BJ (cell line): Measurements from ENCODE around the gene NUP62. TPM values are rescaled to one million over a fixed set of nuclear protein-coding genes. Genes with fewer than 3 reads are reported as not detected.
"Not testable (repeated sequence)": the region's sequence is repeated elsewhere in the genome, so short reads cannot be mapped to it uniquely, and the experiment has no call there.

Experiments used
- CTCF ChIA-PET: fragments of 350-600 bp; formaldehyde crosslinking; extraction: SDS; loops from one replicate; lab custom pipeline; 2021; ENCODE audit warnings: antibody characterized with exemption, inconsistent platforms; lab: Yijun Ruan, JAX
- POLR2A ChIA-PET: fragments of 300-600 bp; sonication (Branson Sonifier 250); formaldehyde crosslinking; extraction: SDS; loops from one replicate; lab custom pipeline; 2021; ENCODE audit warnings: antibody characterized with exemption; lab: Charles Lee
- DNase-seq: peaks from one replicate; pipeline ENCODE4 v3.0.0-alpha.2; 2011; ENCODE audit warnings: low read depth
- H3K27me3 ChIP-seq: 2 replicates; pipeline ENCODE4 v1.6.0; 2011; ENCODE audit warnings: low read length; ENCODE audit not compliant: control insufficient read depth, insufficient read depth
- H3K36me3 ChIP-seq: 2 replicates; pipeline ENCODE4 v1.5.1; 2011; ENCODE audit warnings: low read length; ENCODE audit not compliant: control insufficient read depth, insufficient read depth
- H3K4me3 ChIP-seq: 2 replicates; pipeline ENCODE4 v1.5.1; 2011; ENCODE audit warnings: low read depth, mild to moderate bottlenecking, control low read depth, low read length
- polyA plus RNA-seq: library from polyadenylated mRNA; depleted of rRNA; stranded (reverse); fragments of >200 nt; gene quantifications from 2 replicates; pipeline ENCODE4 v1.2.3, GENCODE V29; 2011
- TF ChIP-seq, protein P1 (sequence below): IDR thresholded peaks from 2 replicates; pipeline ENCODE4 v1.5.1; 2011; ENCODE audit warnings: low read depth, mild to moderate bottlenecking, control low read depth, inconsistent platforms, low read length, moderate library complexity; ENCODE audit not compliant: insufficient read depth

Gene NUP62
- polyA plus RNA-seq, 1 experiment = 15.1 TPM

DNA sequence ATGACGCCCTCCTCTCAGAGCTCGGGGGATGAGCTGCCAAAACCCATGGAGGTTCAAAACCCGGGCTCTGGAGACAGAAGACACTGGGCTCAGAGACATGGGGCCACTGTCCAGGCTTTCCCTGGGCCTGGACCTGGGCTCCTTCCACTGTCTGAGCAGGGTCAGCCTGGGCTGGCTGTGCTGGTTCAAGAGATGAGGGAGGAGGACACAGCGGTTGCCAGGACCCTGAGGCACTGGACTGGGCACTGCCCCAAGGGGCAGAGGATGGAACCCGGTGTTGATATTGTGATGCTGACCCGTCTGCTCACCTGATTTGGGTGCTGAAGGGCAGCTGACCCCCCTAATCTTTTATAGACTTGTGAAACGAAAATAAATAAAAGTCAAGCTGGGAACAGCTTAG is 45.7 kb upstream of the NUP62 start:
- Histone ChIP-seq H3K27me3 (no peaks in the 10 kb centered on the region), H3K4me3 (no peak overlapping the region), H3K36me3 (peaks cover 11% of the 10 kb centered on the region)
- TF ChIP-seq, protein P1, sequence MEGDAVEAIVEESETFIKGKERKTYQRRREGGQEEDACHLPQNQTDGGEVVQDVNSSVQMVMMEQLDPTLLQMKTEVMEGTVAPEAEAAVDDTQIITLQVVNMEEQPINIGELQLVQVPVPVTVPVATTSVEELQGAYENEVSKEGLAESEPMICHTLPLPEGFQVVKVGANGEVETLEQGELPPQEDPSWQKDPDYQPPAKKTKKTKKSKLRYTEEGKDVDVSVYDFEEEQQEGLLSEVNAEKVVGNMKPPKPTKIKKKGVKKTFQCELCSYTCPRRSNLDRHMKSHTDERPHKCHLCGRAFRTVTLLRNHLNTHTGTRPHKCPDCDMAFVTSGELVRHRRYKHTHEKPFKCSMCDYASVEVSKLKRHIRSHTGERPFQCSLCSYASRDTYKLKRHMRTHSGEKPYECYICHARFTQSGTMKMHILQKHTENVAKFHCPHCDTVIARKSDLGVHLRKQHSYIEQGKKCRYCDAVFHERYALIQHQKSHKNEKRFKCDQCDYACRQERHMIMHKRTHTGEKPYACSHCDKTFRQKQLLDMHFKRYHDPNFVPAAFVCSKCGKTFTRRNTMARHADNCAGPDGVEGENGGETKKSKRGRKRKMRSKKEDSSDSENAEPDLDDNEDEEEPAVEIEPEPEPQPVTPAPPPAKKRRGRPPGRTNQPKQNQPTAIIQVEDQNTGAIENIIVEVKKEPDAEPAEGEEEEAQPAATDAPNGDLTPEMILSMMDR = no peak
- POLR2A ChIA-PET = no interaction called here
- CTCF ChIA-PET = interaction anchor here (2.5 kb wide), 1 partner anchor 9 kb away, joined by 12 read pairs; no protein-coding TSS in a partner anchor
- no peak for DNase-seq

DNA sequence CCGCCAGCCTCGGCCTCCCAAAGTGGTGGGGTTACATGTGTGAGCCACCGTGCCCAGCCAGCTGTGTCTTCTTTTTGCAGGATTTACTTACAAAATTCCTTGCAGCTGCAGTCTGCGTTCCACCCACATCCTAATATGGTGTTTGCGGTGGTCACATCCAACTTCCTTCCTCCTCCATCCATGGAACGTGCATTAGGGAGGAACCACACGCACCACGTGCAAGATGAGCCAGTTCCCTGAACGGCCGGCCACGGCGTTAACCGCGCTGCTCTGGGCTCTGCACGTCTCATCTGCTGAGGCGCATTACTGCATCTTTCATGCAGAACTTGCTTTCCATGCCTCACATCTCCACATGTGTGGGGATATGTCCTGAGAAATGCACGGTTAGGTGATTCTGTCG is 44.7 kb upstream of the NUP62 start:
- H3K27me3 ChIP-seq = no peaks in the 10 kb centered on the region
- peaks cover 10% of the 10 kb centered on the region for H3K36me3 ChIP-seq
- ChIA-PET CTCF (interaction anchor here (2.5 kb wide), 1 partner anchor 10 kb away, joined by 12 read pairs; no protein-coding TSS in a partner anchor), POLR2A (no interaction called here)
- TF ChIP-seq, protein P1 = no peak
- no peak for DNase-seq
- H3K4me3 ChIP-seq = no peak overlapping the region

DNA sequence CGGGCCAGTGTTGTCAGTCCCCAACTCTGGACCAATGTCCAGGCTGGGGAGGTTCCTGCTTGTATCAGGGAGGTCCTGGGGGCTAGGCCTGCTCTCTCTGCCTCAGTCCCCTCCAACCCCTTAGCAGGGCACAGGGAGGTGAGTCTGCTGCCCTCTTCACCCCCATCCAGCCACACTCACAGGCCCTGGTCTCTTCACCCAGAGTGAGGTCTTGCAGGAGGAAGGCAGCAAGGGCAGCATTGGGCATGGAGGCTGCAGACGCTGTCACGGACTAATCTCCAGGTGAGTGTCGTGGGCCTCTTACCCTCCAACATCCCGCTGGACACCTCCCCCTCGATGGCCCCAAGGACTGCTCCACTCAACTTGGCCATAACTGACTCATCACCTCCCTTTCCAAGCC is 43.5 kb upstream of the NUP62 start:
- POLR2A ChIA-PET = no interaction called here
- peaks cover 7% of the 10 kb centered on the region; the same call in 1 of the 2 replicates for H3K36me3 ChIP-seq
- no peak overlapping the region for H3K4me3 ChIP-seq
- H3K27me3 ChIP-seq = no peaks in the 10 kb centered on the region
- TF ChIP-seq, protein P1 = no peak
- CTCF ChIA-PET = no interaction called here
- no peak for DNase-seq

DNA sequence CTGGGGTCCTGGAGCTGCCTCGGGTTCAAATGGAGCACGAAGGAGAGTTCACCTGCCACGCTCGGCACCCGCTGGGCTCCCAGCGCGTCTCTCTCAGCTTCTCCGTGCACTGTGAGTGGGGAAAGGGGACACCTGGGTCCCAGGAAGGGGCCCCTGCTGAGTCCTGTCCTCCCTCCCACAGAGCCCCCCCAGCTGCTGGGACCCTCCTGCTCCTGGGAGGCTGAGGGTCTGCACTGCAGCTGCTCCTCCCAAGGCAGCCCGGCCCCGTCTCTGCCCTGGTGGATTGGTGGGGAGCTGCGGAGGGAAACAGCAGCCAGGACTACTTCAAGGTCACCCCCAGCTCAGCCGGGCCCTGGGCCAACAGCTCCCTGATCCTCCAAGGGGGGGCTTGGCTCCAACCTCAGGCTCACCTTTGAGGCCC is 42.7 kb upstream of the NUP62 start:
- no peaks in the 10 kb centered on the region for H3K27me3 ChIP-seq
- ChIA-PET POLR2A (no interaction called here), CTCF (no interaction called here)
- DNase-seq = no peak
- H3K4me3 ChIP-seq = no peak overlapping the region
- TF ChIP-seq, protein P1 = no peak
- peaks cover 3% of the 10 kb centered on the region; the same call in 1 of the 2 replicates for H3K36me3 ChIP-seq

DNA sequence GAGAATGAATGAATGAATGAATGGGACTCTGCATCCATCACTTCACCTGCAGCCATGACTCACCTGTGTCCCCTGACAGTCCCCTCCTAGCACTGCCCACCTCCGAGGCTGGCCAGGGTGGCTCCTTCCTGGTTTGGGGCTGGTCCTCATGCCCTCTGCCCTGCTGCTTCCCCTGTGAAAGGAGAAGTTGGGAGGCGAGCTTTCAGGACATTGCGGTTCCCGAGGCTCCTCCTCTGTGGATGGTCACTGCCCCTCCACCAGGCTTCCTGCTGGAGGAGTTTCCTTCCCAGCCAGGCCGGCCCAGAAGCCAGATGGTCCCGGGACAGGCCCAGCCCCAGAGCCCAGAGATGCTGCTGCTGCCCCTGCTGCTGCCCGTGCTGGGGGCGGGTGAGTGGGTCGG is 40.1 kb upstream of the NUP62 start:
- DNase-seq, CTCF ChIA-PET, H3K4me3 ChIP-seq, H3K27me3 ChIP-seq, H3K36me3 ChIP-seq, POLR2A ChIA-PET: not testable (repeated sequence)
